GM23338 (cell line): ENCODE data around the gene SYNDIG1.

Source experiments
- EZH2 ChIP-seq: fragments of 200-600 bp; sonication (generic); IDR thresholded peaks from one replicate; pipeline ENCODE4 v1.8.0; 2017; ENCODE audit warnings: antibody characterized with exemption, mild to moderate bottlenecking, low read depth; ENCODE audit not compliant: unreplicated experiment
- EZH2phosphoT487 ChIP-seq: fragments of 200-600 bp; sonication (generic); IDR thresholded peaks from one replicate; pipeline ENCODE4 v1.8.1; 2018; ENCODE audit warnings: antibody characterized with exemption; ENCODE audit not compliant: unreplicated experiment
- JUNB ChIP-seq: IDR thresholded peaks from one replicate; pipeline ENCODE4 v1.6.1; 2016; ENCODE audit warnings: antibody characterized with exemption; ENCODE audit not compliant: unreplicated experiment
- NANOG ChIP-seq: IDR thresholded peaks from 2 replicates; pipeline ENCODE4 v1.6.1; 2016; ENCODE audit warnings: antibody characterized with exemption, borderline replicate concordance
- POLR2AphosphoS5 ChIP-seq: IDR thresholded peaks from 2 replicates; pipeline ENCODE4 v1.6.1; 2016; ENCODE audit warnings: antibody characterized with exemption, low read depth
- ZNF331 ChIP-seq: fragments of 250-450 bp; sonication (Bioruptor Pico); IDR thresholded peaks from 2 replicates; pipeline ENCODE4 v1.5.0; 2020; ENCODE audit warnings: low read depth, mild to moderate bottlenecking, moderate library complexity
- TF ChIP-seq, protein P1 (sequence below), 2 experiments: fragments of 200-600 bp in 1 of 2; sonication (generic) in 1 of 2; conservative IDR thresholded peaks; 2 replicates each; pipeline versions ENCODE4 v1.5.1 to v1.6.1; 2016 to 2017; ENCODE audit warnings: antibody characterized with exemption in 2 of 2, low read depth in 2 of 2, mild to moderate bottlenecking in 2 of 2, moderate library complexity in 1 of 2
- TF ChIP-seq, protein P2 (sequence below): IDR thresholded peaks from one replicate; pipeline ENCODE4 v1.6.1; 2018; ENCODE audit warnings: antibody characterized with exemption; ENCODE audit not compliant: unreplicated experiment

DNA sequence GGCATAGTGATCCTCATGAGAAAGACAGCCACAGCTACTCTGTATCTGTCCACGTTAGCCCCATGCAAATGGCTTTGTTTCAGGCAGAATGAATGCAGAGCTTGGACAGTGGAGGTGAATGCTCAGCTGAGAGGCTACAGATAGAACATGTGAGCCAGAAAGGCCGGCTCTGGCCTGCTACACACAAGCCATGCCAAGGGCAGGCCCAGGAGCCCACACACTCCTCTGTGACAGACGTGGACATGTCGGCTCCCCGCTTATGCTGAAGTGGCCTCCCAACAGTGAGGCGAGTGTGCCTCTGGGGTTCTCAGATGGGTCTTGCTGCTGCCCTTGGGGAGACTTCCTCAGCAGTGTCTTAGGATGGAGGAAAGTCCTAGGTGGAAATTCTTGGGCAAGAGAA lies 159.6 kb downstream of the SYNDIG1 start:
- TF ChIP-seq EZH2phosphoT487 (no peak), POLR2AphosphoS5 (no peak), JUNB (no peak), NANOG (no peak), ZNF331 (CRISPR knock-in tag) (no peak), EZH2 (no peak)
- TF ChIP-seq, protein P1, sequence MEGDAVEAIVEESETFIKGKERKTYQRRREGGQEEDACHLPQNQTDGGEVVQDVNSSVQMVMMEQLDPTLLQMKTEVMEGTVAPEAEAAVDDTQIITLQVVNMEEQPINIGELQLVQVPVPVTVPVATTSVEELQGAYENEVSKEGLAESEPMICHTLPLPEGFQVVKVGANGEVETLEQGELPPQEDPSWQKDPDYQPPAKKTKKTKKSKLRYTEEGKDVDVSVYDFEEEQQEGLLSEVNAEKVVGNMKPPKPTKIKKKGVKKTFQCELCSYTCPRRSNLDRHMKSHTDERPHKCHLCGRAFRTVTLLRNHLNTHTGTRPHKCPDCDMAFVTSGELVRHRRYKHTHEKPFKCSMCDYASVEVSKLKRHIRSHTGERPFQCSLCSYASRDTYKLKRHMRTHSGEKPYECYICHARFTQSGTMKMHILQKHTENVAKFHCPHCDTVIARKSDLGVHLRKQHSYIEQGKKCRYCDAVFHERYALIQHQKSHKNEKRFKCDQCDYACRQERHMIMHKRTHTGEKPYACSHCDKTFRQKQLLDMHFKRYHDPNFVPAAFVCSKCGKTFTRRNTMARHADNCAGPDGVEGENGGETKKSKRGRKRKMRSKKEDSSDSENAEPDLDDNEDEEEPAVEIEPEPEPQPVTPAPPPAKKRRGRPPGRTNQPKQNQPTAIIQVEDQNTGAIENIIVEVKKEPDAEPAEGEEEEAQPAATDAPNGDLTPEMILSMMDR (conservative IDR thresholded peaks at IDR 0.05; ENCODE audit: low read depth in 2 of 2), result no peak
- TF ChIP-seq, protein P2, sequence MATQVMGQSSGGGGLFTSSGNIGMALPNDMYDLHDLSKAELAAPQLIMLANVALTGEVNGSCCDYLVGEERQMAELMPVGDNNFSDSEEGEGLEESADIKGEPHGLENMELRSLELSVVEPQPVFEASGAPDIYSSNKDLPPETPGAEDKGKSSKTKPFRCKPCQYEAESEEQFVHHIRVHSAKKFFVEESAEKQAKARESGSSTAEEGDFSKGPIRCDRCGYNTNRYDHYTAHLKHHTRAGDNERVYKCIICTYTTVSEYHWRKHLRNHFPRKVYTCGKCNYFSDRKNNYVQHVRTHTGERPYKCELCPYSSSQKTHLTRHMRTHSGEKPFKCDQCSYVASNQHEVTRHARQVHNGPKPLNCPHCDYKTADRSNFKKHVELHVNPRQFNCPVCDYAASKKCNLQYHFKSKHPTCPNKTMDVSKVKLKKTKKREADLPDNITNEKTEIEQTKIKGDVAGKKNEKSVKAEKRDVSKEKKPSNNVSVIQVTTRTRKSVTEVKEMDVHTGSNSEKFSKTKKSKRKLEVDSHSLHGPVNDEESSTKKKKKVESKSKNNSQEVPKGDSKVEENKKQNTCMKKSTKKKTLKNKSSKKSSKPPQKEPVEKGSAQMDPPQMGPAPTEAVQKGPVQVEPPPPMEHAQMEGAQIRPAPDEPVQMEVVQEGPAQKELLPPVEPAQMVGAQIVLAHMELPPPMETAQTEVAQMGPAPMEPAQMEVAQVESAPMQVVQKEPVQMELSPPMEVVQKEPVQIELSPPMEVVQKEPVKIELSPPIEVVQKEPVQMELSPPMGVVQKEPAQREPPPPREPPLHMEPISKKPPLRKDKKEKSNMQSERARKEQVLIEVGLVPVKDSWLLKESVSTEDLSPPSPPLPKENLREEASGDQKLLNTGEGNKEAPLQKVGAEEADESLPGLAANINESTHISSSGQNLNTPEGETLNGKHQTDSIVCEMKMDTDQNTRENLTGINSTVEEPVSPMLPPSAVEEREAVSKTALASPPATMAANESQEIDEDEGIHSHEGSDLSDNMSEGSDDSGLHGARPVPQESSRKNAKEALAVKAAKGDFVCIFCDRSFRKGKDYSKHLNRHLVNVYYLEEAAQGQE, result no peak
